ENCODE measurements around the gene WFIKKN1.

Gene WFIKKN1

GRCh38 chr16:624526-625070 lies 6.2 kb upstream of the WFIKKN1 start:
- DNase-seq (ENCODE audit: low read depth): no peak

GRCh38 chr16:625117-625976 lies 5.4 kb upstream of the WFIKKN1 start:
- no peak for DNase-seq (ENCODE audit: low read depth)

GRCh38 chr16:625977-626765 lies 4.6 kb upstream of the WFIKKN1 start:
- no peak for DNase-seq (ENCODE audit: low read depth)

- no peak for DNase-seq (ENCODE audit: low read depth)
Measured at GRCh38 chr16:626787-627453, 3.9 kb upstream of the WFIKKN1 start.

- DNase-seq (ENCODE audit: low read depth): no peak
Measured at GRCh38 chr16:627454-628239, 3.1 kb upstream of the WFIKKN1 start.

- no peak for DNase-seq (ENCODE audit: low read depth)
Measured at GRCh38 chr16:628321-629061, 2.3 kb upstream of the WFIKKN1 start.

GRCh38 chr16:629185-629832 lies 1.5 kb upstream of the WFIKKN1 start:
- no peak for DNase-seq (ENCODE audit: low read depth)

- no peak for DNase-seq (ENCODE audit: low read depth)
Measured at GRCh38 chr16:629833-630248, 944 bp upstream of the WFIKKN1 start.

GRCh38 chr16:630249-630814 lies 453 bp upstream of the WFIKKN1 start:
- DNase-seq (ENCODE audit: low read depth): no peak

- no peak for DNase-seq (ENCODE audit: low read depth)
Measured at GRCh38 chr16:631808-632358, 1.1 kb downstream of the WFIKKN1 start.

- no peak for DNase-seq (ENCODE audit: low read depth)
Measured at GRCh38 chr16:632486-633335, 1.9 kb downstream of the WFIKKN1 start.

- no peak for DNase-seq (ENCODE audit: low read depth)
Measured at GRCh38 chr16:633336-634050, 2.7 kb downstream of the WFIKKN1 start.

GRCh38 chr16:634051-634670 lies 3.4 kb downstream of the WFIKKN1 start:
- DNase-seq (ENCODE audit: low read depth): no peak

GRCh38 chr16:634996-635395 lies 4.2 kb downstream of the WFIKKN1 start:
- DNase-seq (ENCODE audit: low read depth): no peak

GRCh38 chr16:635573-636205 lies 4.9 kb downstream of the WFIKKN1 start:
- DNase-seq (ENCODE audit: low read depth): no peak

- peak; percentile 85 for DNase-seq (ENCODE audit: low read depth)
Measured at GRCh38 chr16:636206-637080, 5.7 kb downstream of the WFIKKN1 start, which contains the start of gene METTL26. METTL26 (minus strand) TSS chr16:636305; CDS start chr16:636290, 15 bp downstream.

All from activated T-cell treated with anti-CD3 and anti-CD28 coated beads for 1 hour (primary cell).